Psoas muscle (tissue), 8 donors: ENCODE data around the gene CORO2B. TPM values are rescaled to one million over a fixed set of nuclear protein-coding genes. Genes with fewer than 3 reads are reported as not detected.

ENCODE experiments used
- ATAC-seq, 4 donors: fragments of 200-7000 bp; cut with Tn5 transposase; one replicate each; pipeline ENCODE4 v1.9.1; 2020; ENCODE audit warnings: moderate library complexity in 3 of 4, mild to moderate bottlenecking in 2 of 4
- DNase-seq, 2 donors: peaks; one replicate each; pipeline ENCODE4 v3.0.0-alpha.2; 2020
- H3K27ac ChIP-seq: fragments of 200-600 bp; one replicate; pipeline ENCODE4 v1.8.0; 2022
- H3K27me3 ChIP-seq, 3 donors: fragments of 200-600 bp in 1 of 3; one replicate each; pipeline versions ENCODE4 v1.6.1 to v1.8.0; 2013 to 2022; ENCODE audit warnings: low read length in 2 of 3, mild to moderate bottlenecking in 2 of 3, moderate library complexity in 1 of 3; ENCODE audit not compliant: insufficient read depth in 3 of 3
- H3K36me3 ChIP-seq, 2 donors: fragments of 200-600 bp in 1 of 2; one replicate each; pipeline versions ENCODE4 v1.6.1 to v1.8.0; 2013 to 2022; ENCODE audit warnings: low read depth in 1 of 2, mild to moderate bottlenecking in 1 of 2, moderate library complexity in 1 of 2; ENCODE audit not compliant: insufficient read depth in 1 of 2
- H3K4me1 ChIP-seq: fragments of 200-600 bp; one replicate; pipeline ENCODE4 v1.8.0; 2022
- H3K4me3 ChIP-seq: fragments of 200-600 bp; one replicate; pipeline ENCODE4 v1.8.0; 2022; ENCODE audit warnings: mild to moderate bottlenecking
- H3K9me3 ChIP-seq: fragments of 200-600 bp; one replicate; pipeline ENCODE4 v1.8.0; 2022
- CTCF ChIP-seq: fragments of 200-600 bp; IDR thresholded peaks from one replicate; pipeline ENCODE4 v1.8.0; 2022; ENCODE audit warnings: antibody characterized with exemption
- WGBS, 3 donors: extraction: QIAGEN DNeasy Blood & Tissue Kit; methylation state at CpG; one replicate each; pipeline versions ENCODE4 v1.1.6 to v1.1.7; 2013; 5-methylcytosine and 5-hydroxymethylcytosine counted together
- intact Hi-C, 2 donors: fragments of 100-400 bp; cut with DNase I; formaldehyde crosslinking; loops; one replicate each; pipeline versions ENCODE4 v1.11.0 to v1.14.2; 2022
- polyA plus RNA-seq, 3 donors: library from polyadenylated mRNA; stranded (reverse); fragments of 200-250 nt; gene quantifications; one replicate each; pipeline ENCODE4 v1.2.3, GENCODE V29; 2013
- total RNA-seq, 4 donors: library from RNA; stranded (reverse); fragmentation: NEBNext Ultra II Directional in 2 of 4; extraction: Animal tissue kit (Norgen Biotek cat#: 25700) in 2 of 4; gene quantifications; one replicate each; pipeline versions ENCODE4 v1.2.1 to v1.2.4, GENCODE V29; 2021 to 2023
- donor health status: healthy with polysubstance abuse.
- donor health status: DM: no; HTN: no; CAD: no; lungs with moderate emphysema.
- donor health status: Bipolar disorder and iron deficiency.
- donor health status: healthy.
- donor health status: DM: yes; HTN: yes; CAD: no.
- donor health status: DM: no; HTN: no; CAD: no.
- donor health status: DM: no; HTN: no; CAD: no.
- donor health status: DM: yes; HTN: yes; CAD: no.

Gene CORO2B
- total and polyA plus RNA-seq, 7 donors: 1.1 to 3.2 (median 2.0) TPM

GRCh38 chr15:68587769-68588385 is 9.1 kb downstream of the CORO2B start:
- Histone ChIP-seq H3K36me3 (no peaks in the 10 kb centered on the region), H3K4me3 (no peak overlapping the region), H3K27ac (no peak overlapping the region), H3K4me1 (peaks cover 5% of the 10 kb centered on the region), H3K27me3 (peaks cover 0 to 6% (median 0%) of the 10 kb centered on the region in 3 donors), H3K9me3 (no peaks in the 10 kb centered on the region)
- TF ChIP-seq CTCF: no peak
- ATAC-seq (no peak), DNase-seq (no peak)
- WGBS, 3 donors: 82 to 92% (median 90%) methylated on average over 4 of the region's 4 CpGs
- intact Hi-C loops: no loop called here

GRCh38 chr15:68589053-68589452 is 10.3 kb downstream of the CORO2B start:
- Histone ChIP-seq H3K27ac (no peak overlapping the region), H3K27me3 (peaks cover 0 to 6% (median 0%) of the 10 kb centered on the region in 3 donors), H3K4me1 (peaks cover 5% of the 10 kb centered on the region), H3K4me3 (no peak overlapping the region), H3K9me3 (no peaks in the 10 kb centered on the region), H3K36me3 (no peaks in the 10 kb centered on the region)
- intact Hi-C loops: no loop called here
- WGBS, 3 donors: 90 to 93% (median 90%) methylated on average over 2 of the region's 2 CpGs
- no peak for TF ChIP-seq CTCF
- ATAC-seq (no peak), DNase-seq (no peak)

GRCh38 chr15:68589783-68590710 is 11.3 kb downstream of the CORO2B start:
- no peak for DNase-seq
- H3K4me1 ChIP-seq: peaks cover 5% of the 10 kb centered on the region
- intact Hi-C loops: no loop called here

GRCh38 chr15:68590721-68591389 is 12.1 kb downstream of the CORO2B start:
- 84 to 97% (median 88%) methylated on average over 9 of the region's 9 CpGs for WGBS, 3 donors
- DNase-seq: no peak
- H3K27ac ChIP-seq: no peak overlapping the region

More at GRCh38 chr15:68589783-68590710, 11.3 kb downstream of the CORO2B start:
- 62 to 81% (median 68%) methylated on average over 15 of the region's 15 CpGs for WGBS, 3 donors
- Histone ChIP-seq H3K36me3 (no peaks in the 10 kb centered on the region), H3K4me3 (no peak overlapping the region), H3K27ac (no peak overlapping the region), H3K9me3 (no peaks in the 10 kb centered on the region), H3K27me3 (peaks cover 0 to 6% (median 0%) of the 10 kb centered on the region in 3 donors)
- no peak for ATAC-seq
- no peak for TF ChIP-seq CTCF

More at GRCh38 chr15:68590721-68591389, 12.1 kb downstream of the CORO2B start:
- intact Hi-C loops: no loop called here
- Histone ChIP-seq H3K27me3 (peaks cover 0 to 6% (median 0%) of the 10 kb centered on the region in 3 donors), H3K9me3 (no peaks in the 10 kb centered on the region), H3K4me1 (peaks cover under 1% of the 10 kb centered on the region), H3K4me3 (no peak overlapping the region), H3K36me3 (no peaks in the 10 kb centered on the region)
- no peak for ATAC-seq
- no peak for TF ChIP-seq CTCF
